HEK293 (cell line): ENCODE results near the gene MAP1B.

Source experiments
- GLI4 ChIP-seq: fragments of 450-650 bp; formaldehyde crosslinking; IDR thresholded peaks from 2 replicates; pipeline ENCODE4 v1.5.1; 2016; ENCODE audit warnings: missing biosample characterization, missing genetic modification characterization
- MZF1 ChIP-seq: fragments of 450-650 bp; formaldehyde crosslinking; IDR thresholded peaks from 2 replicates; pipeline ENCODE4 v1.5.1; 2017; ENCODE audit warnings: missing biosample characterization, missing genetic modification characterization, borderline replicate concordance
- SCRT2 ChIP-seq: fragments of 450-650 bp; formaldehyde crosslinking; IDR thresholded peaks from 2 replicates; pipeline ENCODE4 v1.5.1; 2016; ENCODE audit warnings: missing biosample characterization, missing genetic modification characterization
- YY1 ChIP-seq: fragments of 450-650 bp; formaldehyde crosslinking; IDR thresholded peaks from 2 replicates; pipeline ENCODE4 v1.5.1; 2018; ENCODE audit warnings: missing biosample characterization, missing genetic modification characterization
- ZBTB17 ChIP-seq: fragments of 450-650 bp; formaldehyde crosslinking; IDR thresholded peaks from 2 replicates; pipeline ENCODE4 v1.5.1; 2016; ENCODE audit warnings: missing biosample characterization, missing genetic modification characterization
- ZBTB7A ChIP-seq: fragments of 450-650 bp; formaldehyde crosslinking; IDR thresholded peaks from 2 replicates; pipeline ENCODE4 v1.5.1; 2016; ENCODE audit warnings: low read depth, missing biosample characterization, missing genetic modification characterization
- ZNF146 ChIP-seq: fragments of 450-650 bp; formaldehyde crosslinking; IDR thresholded peaks from 2 replicates; pipeline ENCODE4 v1.5.1; 2016; ENCODE audit warnings: missing biosample characterization, missing genetic modification characterization
- ZNF157 ChIP-seq: fragments of 450-650 bp; formaldehyde crosslinking; IDR thresholded peaks from 2 replicates; pipeline ENCODE4 v1.5.1; 2016; ENCODE audit warnings: missing biosample characterization, missing genetic modification characterization
- ZNF24 ChIP-seq: fragments of 450-650 bp; formaldehyde crosslinking; IDR thresholded peaks from 2 replicates; pipeline ENCODE4 v1.5.1; 2016; ENCODE audit warnings: missing biosample characterization, missing genetic modification characterization
- ZNF266 ChIP-seq: fragments of 450-650 bp; formaldehyde crosslinking; IDR thresholded peaks from 2 replicates; pipeline ENCODE4 v1.5.1; 2016; ENCODE audit warnings: missing biosample characterization, missing genetic modification characterization, low read depth
- ZNF302 ChIP-seq: fragments of 450-650 bp; formaldehyde crosslinking; IDR thresholded peaks from 2 replicates; pipeline ENCODE4 v1.5.1; 2016; ENCODE audit warnings: missing biosample characterization, missing genetic modification characterization, low read depth
- ZNF394 ChIP-seq: fragments of 450-650 bp; formaldehyde crosslinking; IDR thresholded peaks from 2 replicates; pipeline ENCODE4 v1.5.1; 2016; ENCODE audit warnings: missing biosample characterization, missing genetic modification characterization, mild to moderate bottlenecking, moderate library complexity, borderline replicate concordance
- ZNF423 ChIP-seq: fragments of 450-650 bp; formaldehyde crosslinking; IDR thresholded peaks from 2 replicates; pipeline ENCODE4 v1.5.1; 2016; ENCODE audit warnings: missing biosample characterization, missing genetic modification characterization
- ZNF610 ChIP-seq: fragments of 450-650 bp; formaldehyde crosslinking; IDR thresholded peaks from 2 replicates; pipeline ENCODE4 v1.5.1; 2016; ENCODE audit warnings: missing biosample characterization, missing genetic modification characterization, borderline replicate concordance
- ZNF664 ChIP-seq: fragments of 450-650 bp; formaldehyde crosslinking; IDR thresholded peaks from 2 replicates; pipeline ENCODE4 v1.5.1; 2016; ENCODE audit warnings: missing biosample characterization, missing genetic modification characterization
- ZNF670 ChIP-seq: fragments of 450-650 bp; formaldehyde crosslinking; IDR thresholded peaks from 2 replicates; pipeline ENCODE4 v1.5.1; 2016; ENCODE audit warnings: missing biosample characterization, missing genetic modification characterization, low read depth
- ZNF791 ChIP-seq: fragments of 450-650 bp; formaldehyde crosslinking; IDR thresholded peaks from 2 replicates; pipeline ENCODE4 v1.5.1; 2016; ENCODE audit warnings: missing biosample characterization, missing genetic modification characterization
- ZNF830 ChIP-seq: fragments of 450-650 bp; IDR thresholded peaks from 2 replicates; pipeline ENCODE4 v1.5.0; 2018; ENCODE audit warnings: missing biosample characterization, missing genetic modification characterization, low read depth, mild to moderate bottlenecking, moderate library complexity
- TF ChIP-seq, protein P1 (sequence below): fragments of 450-650 bp; formaldehyde crosslinking; conservative IDR thresholded peaks from 2 replicates; pipeline ENCODE4 v1.5.1; 2016; ENCODE audit warnings: low read depth, missing biosample characterization, missing genetic modification characterization
- TF ChIP-seq, protein P2 (sequence below): fragments of 450-650 bp; formaldehyde crosslinking; IDR thresholded peaks from 2 replicates; pipeline ENCODE4 v1.5.1; 2016; ENCODE audit warnings: missing biosample characterization, missing genetic modification characterization, low read depth
- TF ChIP-seq, protein P3 (sequence below): fragments of 450-650 bp; formaldehyde crosslinking; IDR thresholded peaks from 2 replicates; pipeline ENCODE4; 2016; ENCODE audit warnings: missing biosample characterization, missing genetic modification characterization
- TF ChIP-seq, protein P4 (sequence below): fragments of 450-650 bp; formaldehyde crosslinking; IDR thresholded peaks from 2 replicates; pipeline ENCODE4 v1.5.0; 2017; ENCODE audit warnings: missing biosample characterization, missing genetic modification characterization, borderline replicate concordance
- TF ChIP-seq, protein P5 (sequence below): fragments of 450-650 bp; formaldehyde crosslinking; IDR thresholded peaks from 2 replicates; pipeline ENCODE4 v1.5.1; 2016; ENCODE audit warnings: missing biosample characterization, missing genetic modification characterization
- TF ChIP-seq, protein P6 (sequence below): fragments of 450-650 bp; IDR thresholded peaks from 2 replicates; pipeline ENCODE4 v1.5.1; 2018; ENCODE audit warnings: missing biosample characterization, mild to moderate bottlenecking, missing genetic modification characterization

The MAP1B gene

DNA sequence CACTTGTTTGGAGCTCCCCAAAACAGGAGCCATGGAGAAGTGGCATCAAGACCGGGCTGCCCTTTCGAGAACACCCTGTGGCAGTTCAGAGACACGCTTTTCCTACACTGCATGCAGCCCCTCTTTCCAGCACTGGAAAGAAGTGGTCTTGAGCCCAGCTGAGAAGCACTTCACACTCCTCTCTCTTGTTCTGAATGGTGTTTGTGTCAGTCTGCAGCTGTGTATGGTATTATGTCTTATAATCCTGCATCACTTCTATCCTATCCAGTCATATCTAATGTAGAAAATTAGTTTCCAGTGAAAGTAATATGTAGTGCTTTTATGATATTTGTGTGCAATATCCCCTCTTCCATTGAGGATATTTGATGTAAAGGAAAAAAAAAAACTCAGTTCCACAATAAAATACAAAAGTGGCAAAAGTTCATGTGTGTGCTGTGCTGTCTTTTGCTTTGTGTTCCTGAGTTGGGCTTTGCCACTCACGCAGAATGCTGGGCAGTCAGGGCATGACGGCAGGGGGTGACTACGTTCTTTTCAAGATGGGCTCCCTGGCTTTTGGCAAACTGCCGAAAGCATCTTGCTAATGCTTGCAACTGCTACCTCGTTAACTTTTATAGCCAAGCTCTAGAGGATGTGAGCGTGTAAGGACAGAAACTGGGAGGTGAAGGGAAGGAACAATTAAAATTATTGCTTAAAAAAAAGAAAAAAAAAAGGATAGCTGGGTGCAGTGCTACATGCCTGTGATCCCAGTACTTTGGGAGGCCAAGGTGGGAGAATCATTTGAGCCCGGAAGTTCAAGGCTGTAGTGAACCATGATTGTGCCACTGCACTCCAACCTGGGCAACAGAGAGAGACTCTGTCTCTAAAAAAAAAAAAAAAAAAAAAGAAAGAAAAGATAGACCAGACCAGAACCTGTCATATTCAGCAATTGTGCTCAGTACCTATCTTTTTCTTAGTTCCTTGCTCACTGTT is 102.2 kb downstream of the MAP1B start (continued):
- TF ChIP-seq, protein P1, sequence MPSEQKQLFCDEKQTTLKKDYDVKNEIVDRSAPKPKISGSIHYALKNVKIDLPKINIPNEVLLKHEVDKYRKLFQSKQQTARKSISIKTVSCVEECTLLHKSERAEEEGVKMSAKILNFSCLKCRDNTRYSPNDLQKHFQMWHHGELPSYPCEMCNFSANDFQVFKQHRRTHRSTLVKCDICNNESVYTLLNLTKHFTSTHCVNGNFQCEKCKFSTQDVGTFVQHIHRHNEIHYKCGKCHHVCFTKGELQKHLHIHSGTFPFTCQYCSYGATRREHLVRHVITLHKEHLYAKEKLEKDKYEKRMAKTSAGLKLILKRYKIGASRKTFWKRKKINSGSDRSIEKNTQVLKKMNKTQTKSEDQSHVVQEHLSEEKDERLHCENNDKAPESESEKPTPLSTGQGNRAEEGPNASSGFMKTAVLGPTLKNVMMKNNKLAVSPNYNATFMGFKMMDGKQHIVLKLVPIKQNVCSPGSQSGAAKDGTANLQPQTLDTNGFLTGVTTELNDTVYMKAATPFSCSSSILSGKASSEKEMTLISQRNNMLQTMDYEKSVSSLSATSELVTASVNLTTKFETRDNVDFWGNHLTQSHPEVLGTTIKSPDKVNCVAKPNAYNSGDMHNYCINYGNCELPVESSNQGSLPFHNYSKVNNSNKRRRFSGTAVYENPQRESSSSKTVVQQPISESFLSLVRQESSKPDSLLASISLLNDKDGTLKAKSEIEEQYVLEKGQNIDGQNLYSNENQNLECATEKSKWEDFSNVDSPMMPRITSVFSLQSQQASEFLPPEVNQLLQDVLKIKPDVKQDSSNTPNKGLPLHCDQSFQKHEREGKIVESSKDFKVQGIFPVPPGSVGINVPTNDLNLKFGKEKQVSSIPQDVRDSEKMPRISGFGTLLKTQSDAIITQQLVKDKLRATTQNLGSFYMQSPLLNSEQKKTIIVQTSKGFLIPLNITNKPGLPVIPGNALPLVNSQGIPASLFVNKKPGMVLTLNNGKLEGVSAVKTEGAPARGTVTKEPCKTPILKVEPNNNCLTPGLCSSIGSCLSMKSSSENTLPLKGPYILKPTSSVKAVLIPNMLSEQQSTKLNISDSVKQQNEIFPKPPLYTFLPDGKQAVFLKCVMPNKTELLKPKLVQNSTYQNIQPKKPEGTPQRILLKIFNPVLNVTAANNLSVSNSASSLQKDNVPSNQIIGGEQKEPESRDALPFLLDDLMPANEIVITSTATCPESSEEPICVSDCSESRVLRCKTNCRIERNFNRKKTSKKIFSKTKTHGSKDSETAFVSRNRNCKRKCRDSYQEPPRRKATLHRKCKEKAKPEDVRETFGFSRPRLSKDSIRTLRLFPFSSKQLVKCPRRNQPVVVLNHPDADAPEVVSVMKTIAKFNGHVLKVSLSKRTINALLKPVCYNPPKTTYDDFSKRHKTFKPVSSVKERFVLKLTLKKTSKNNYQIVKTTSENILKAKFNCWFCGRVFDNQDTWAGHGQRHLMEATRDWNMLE (tag by site-specific recombination): no peak; the same call in 1 of the 2 replicates
- TF ChIP-seq, protein P2, sequence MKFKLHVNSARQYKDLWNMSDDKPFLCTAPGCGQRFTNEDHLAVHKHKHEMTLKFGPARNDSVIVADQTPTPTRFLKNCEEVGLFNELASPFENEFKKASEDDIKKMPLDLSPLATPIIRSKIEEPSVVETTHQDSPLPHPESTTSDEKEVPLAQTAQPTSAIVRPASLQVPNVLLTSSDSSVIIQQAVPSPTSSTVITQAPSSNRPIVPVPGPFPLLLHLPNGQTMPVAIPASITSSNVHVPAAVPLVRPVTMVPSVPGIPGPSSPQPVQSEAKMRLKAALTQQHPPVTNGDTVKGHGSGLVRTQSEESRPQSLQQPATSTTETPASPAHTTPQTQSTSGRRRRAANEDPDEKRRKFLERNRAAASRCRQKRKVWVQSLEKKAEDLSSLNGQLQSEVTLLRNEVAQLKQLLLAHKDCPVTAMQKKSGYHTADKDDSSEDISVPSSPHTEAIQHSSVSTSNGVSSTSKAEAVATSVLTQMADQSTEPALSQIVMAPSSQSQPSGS (tag by site-specific recombination): no peak
- peak; percentile 47 for TF ChIP-seq YY1 (tag by site-specific recombination)
- TF ChIP-seq ZBTB7A (tag by site-specific recombination): no peak
- TF ChIP-seq, protein P3, sequence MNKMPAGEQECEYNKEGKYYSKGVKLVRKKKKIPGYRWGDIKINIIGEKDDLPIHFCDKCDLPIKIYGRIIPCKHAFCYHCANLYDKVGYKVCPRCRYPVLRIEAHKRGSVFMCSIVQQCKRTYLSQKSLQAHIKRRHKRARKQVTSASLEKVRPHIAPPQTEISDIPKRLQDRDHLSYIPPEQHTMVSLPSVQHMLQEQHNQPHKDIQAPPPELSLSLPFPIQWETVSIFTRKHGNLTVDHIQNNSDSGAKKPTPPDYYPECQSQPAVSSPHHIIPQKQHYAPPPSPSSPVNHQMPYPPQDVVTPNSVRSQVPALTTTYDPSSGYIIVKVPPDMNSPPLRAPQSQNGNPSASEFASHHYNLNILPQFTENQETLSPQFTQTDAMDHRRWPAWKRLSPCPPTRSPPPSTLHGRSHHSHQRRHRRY (tag by site-specific recombination): no peak
- no peak for TF ChIP-seq ZNF266
- peak; percentile 36; the same call in 1 of the 2 replicates for TF ChIP-seq ZNF423 (tag by site-specific recombination)
- no peak for TF ChIP-seq SCRT2 (tag by site-specific recombination)
- no peak for TF ChIP-seq ZNF146 (tag by site-specific recombination)
- TF ChIP-seq ZNF664 (tag by site-specific recombination): no peak
- no peak for TF ChIP-seq ZNF670 (tag by site-specific recombination)
- 0 out of 2 replicates have a peak, but pooled peaks have one; percentile 19 for TF ChIP-seq MZF1 (tag by site-specific recombination)
- TF ChIP-seq ZNF302 (tag by site-specific recombination): no peak
- 0 out of 2 replicates have a peak, but pooled peaks have one; percentile 28 for TF ChIP-seq ZNF24 (tag by site-specific recombination)
- peak; percentile 47; the same call in 1 of the 2 replicates for TF ChIP-seq ZNF610
- no peak for TF ChIP-seq ZNF157 (tag by site-specific recombination)
- TF ChIP-seq, protein P4, sequence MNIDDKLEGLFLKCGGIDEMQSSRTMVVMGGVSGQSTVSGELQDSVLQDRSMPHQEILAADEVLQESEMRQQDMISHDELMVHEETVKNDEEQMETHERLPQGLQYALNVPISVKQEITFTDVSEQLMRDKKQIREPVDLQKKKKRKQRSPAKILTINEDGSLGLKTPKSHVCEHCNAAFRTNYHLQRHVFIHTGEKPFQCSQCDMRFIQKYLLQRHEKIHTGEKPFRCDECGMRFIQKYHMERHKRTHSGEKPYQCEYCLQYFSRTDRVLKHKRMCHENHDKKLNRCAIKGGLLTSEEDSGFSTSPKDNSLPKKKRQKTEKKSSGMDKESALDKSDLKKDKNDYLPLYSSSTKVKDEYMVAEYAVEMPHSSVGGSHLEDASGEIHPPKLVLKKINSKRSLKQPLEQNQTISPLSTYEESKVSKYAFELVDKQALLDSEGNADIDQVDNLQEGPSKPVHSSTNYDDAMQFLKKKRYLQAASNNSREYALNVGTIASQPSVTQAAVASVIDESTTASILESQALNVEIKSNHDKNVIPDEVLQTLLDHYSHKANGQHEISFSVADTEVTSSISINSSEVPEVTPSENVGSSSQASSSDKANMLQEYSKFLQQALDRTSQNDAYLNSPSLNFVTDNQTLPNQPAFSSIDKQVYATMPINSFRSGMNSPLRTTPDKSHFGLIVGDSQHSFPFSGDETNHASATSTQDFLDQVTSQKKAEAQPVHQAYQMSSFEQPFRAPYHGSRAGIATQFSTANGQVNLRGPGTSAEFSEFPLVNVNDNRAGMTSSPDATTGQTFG: no peak
- TF ChIP-seq, protein P5, sequence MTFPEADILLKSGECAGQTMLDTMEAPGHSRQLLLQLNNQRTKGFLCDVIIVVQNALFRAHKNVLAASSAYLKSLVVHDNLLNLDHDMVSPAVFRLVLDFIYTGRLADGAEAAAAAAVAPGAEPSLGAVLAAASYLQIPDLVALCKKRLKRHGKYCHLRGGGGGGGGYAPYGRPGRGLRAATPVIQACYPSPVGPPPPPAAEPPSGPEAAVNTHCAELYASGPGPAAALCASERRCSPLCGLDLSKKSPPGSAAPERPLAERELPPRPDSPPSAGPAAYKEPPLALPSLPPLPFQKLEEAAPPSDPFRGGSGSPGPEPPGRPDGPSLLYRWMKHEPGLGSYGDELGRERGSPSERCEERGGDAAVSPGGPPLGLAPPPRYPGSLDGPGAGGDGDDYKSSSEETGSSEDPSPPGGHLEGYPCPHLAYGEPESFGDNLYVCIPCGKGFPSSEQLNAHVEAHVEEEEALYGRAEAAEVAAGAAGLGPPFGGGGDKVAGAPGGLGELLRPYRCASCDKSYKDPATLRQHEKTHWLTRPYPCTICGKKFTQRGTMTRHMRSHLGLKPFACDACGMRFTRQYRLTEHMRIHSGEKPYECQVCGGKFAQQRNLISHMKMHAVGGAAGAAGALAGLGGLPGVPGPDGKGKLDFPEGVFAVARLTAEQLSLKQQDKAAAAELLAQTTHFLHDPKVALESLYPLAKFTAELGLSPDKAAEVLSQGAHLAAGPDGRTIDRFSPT (tag by site-specific recombination): peak; percentile 80; the same call in 1 of the 2 replicates
- TF ChIP-seq, protein P6, sequence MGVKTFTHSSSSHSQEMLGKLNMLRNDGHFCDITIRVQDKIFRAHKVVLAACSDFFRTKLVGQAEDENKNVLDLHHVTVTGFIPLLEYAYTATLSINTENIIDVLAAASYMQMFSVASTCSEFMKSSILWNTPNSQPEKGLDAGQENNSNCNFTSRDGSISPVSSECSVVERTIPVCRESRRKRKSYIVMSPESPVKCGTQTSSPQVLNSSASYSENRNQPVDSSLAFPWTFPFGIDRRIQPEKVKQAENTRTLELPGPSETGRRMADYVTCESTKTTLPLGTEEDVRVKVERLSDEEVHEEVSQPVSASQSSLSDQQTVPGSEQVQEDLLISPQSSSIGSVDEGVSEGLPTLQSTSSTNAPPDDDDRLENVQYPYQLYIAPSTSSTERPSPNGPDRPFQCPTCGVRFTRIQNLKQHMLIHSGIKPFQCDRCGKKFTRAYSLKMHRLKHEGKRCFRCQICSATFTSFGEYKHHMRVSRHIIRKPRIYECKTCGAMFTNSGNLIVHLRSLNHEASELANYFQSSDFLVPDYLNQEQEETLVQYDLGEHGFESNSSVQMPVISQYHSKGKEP: peak; percentile 99
- TF ChIP-seq ZNF830 (tag by site-specific recombination): no peak
- TF ChIP-seq ZBTB17: peak; percentile 58
- TF ChIP-seq ZNF791 (tag by site-specific recombination): no peak
- no peak for TF ChIP-seq GLI4 (tag by site-specific recombination)
- no peak for TF ChIP-seq ZNF394
